ENCODE results near the gene NHS. TPM values are rescaled to one million over a fixed set of nuclear protein-coding genes. Genes with fewer than 3 reads are reported as not detected.

The NHS gene
- polyA plus RNA-seq, 2 of the 4 experiments (the other 2 are of a cell fraction), result 3.6 to 5.0 TPM

DNA sequence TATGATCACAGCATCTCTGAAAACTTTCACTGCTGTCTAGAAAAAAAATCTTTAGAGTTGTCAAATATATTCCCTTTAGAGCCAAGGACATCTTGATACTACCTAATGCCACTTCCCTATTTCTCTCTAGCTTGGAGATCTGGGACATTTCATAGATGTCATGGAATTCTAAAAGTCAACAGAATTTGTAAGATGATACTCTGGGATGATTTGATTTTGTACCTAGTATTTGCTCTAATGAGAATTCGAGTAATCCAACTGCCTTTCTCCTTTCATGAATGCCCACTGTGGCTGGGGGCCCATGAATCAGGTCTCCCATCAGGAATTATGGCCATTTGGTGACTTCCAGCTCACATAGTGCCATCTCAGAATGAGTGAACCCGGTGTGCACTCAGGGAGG, 73.2 kb downstream of the NHS start:
- FAIRE-seq (no peak), DNase-seq (ENCODE audit: low read depth in 1 of 2, low spot score in 1 of 2) (no peak), ATAC-seq (no peak)
- POLR2A ChIA-PET, result no interaction called here
- Histone ChIP-seq H3K27ac (no peak overlapping the region), H3K4me3 (no peak overlapping the region), H3K4me2 (peak overlapping the region; percentile 54), H3K9me3 (no peaks in the 10 kb centered on the region), H3K4me1 (peaks cover 43% of the 10 kb centered on the region)
- 13% methylated on average over 2 of the region's 2 CpGs for WGBS (ENCODE audit: missing lambda C conversion rate)
- CTCF ChIA-PET, result interaction anchor here (0.7 to 1.7 kb wide), 2 partner anchors 8 to 57 kb away, joined by 3 read pairs; no protein-coding TSS in a partner anchor
- TF ChIP-seq MAZ (IDR thresholded peaks at IDR 0.05; ENCODE audit: borderline replicate concordance, low read depth, low read length) (no peak), CBX8 (IDR thresholded peaks at IDR 0.05) (no peak), ZNF302 (CRISPR knock-in tag; IDR thresholded peaks at IDR 0.05) (no peak), MAFK (IDR thresholded peaks at IDR 0.05; ENCODE audit: partially characterized antibody) (no peak)
- TF ChIP-seq, protein P1, sequence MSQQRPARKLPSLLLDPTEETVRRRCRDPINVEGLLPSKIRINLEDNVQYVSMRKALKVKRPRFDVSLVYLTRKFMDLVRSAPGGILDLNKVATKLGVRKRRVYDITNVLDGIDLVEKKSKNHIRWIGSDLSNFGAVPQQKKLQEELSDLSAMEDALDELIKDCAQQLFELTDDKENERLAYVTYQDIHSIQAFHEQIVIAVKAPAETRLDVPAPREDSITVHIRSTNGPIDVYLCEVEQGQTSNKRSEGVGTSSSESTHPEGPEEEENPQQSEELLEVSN (IDR thresholded peaks at IDR 0.05; ENCODE audit: borderline replicate concordance, low read depth), result no peak
- TF ChIP-seq, protein P2, sequence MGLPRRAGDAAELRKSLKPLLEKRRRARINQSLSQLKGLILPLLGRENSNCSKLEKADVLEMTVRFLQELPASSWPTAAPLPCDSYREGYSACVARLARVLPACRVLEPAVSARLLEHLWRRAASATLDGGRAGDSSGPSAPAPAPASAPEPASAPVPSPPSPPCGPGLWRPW (IDR thresholded peaks at IDR 0.05), result no peak
- TF ChIP-seq, protein P3, sequence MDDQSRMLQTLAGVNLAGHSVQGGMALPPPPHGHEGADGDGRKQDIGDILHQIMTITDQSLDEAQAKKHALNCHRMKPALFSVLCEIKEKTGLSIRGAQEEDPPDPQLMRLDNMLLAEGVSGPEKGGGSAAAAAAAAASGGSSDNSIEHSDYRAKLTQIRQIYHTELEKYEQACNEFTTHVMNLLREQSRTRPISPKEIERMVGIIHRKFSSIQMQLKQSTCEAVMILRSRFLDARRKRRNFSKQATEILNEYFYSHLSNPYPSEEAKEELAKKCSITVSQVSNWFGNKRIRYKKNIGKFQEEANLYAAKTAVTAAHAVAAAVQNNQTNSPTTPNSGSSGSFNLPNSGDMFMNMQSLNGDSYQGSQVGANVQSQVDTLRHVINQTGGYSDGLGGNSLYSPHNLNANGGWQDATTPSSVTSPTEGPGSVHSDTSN (IDR thresholded peaks at IDR 0.05), result no peak

DNA sequence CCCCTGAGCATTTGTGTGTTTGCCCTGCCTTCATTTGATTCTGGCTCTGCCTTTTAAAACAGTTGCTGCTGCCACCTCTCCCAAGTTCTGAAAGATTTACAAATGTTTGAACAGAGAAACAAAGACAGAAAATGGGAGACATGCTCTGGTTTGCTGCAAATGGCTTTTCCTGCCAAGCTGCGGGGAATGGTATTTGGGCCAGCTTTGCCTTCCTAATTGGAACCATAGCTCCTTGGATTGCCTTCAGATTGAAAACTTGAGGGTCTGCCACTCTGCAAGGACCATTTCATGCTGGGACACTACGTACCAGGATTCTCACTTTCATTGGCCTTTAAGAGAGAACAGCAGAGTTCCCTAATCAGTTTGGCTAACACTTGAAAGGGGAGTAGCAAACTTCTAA, 74.9 kb downstream of the NHS start:
- H3K4me1 ChIP-seq, result peaks cover 40% of the 10 kb centered on the region
- no peak overlapping the region for H3K4me2 ChIP-seq
- CTCF ChIA-PET, result interaction anchor here (1.0 to 1.7 kb wide), 2 partner anchors 9 to 55 kb away, joined by 3 read pairs; no protein-coding TSS in a partner anchor
- no peak for FAIRE-seq
- DNase-seq (ENCODE audit: low read depth in 1 of 2, low spot score in 1 of 2), result no peak
- POLR2A ChIA-PET, result no interaction called here
- TF ChIP-seq, protein P4, sequence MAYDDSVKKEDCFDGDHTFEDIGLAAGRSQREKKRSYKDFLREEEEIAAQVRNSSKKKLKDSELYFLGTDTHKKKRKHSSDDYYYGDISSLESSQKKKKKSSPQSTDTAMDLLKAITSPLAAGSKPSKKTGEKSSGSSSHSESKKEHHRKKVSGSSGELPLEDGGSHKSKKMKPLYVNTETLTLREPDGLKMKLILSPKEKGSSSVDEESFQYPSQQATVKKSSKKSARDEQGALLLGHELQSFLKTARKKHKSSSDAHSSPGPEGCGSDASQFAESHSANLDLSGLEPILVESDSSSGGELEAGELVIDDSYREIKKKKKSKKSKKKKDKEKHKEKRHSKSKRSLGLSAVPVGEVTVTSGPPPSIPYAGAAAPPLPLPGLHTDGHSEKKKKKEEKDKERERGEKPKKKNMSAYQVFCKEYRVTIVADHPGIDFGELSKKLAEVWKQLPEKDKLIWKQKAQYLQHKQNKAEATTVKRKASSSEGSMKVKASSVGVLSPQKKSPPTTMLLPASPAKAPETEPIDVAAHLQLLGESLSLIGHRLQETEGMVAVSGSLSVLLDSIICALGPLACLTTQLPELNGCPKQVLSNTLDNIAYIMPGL (CRISPR knock-in tag; IDR thresholded peaks at IDR 0.05; ENCODE audit: borderline replicate concordance), result no peak
- TF ChIP-seq, protein P1 (IDR thresholded peaks at IDR 0.05; ENCODE audit: borderline replicate concordance, low read depth), result no peak
- TF ChIP-seq GATA3 (IDR thresholded peaks at IDR 0.05; ENCODE audit: borderline replicate concordance) (no peak), CBX2 (IDR thresholded peaks at IDR 0.05; ENCODE audit: borderline replicate concordance, low read depth) (no peak), EHF (CRISPR knock-in tag; IDR thresholded peaks at IDR 0.05) (no peak), CHD2 (IDR thresholded peaks at IDR 0.05; ENCODE audit: low read length, partially characterized antibody) (no peak), BHLHE40 (IDR thresholded peaks at IDR 0.05; ENCODE audit: low read depth, low read length) (no peak), MYC (IDR thresholded peaks at IDR 0.05; ENCODE audit: borderline replicate concordance, low read length) (no peak), RFX5 (IDR thresholded peaks at IDR 0.05) (no peak), HOXB13 (CRISPR knock-in tag; IDR thresholded peaks at IDR 0.05; ENCODE audit: low read depth) (no peak), JUN (IDR thresholded peaks at IDR 0.05) (no peak), RCOR1 (IDR thresholded peaks at IDR 0.05; ENCODE audit: low read depth, low read length) (no peak), EP300 (IDR thresholded peaks at IDR 0.05) (no peak), HOXA7 (CRISPR knock-in tag; IDR thresholded peaks at IDR 0.05) (no peak), RNF2 (IDR thresholded peaks at IDR 0.05; ENCODE audit: borderline replicate concordance, low read depth) (no peak)
- TF ChIP-seq, protein P5, sequence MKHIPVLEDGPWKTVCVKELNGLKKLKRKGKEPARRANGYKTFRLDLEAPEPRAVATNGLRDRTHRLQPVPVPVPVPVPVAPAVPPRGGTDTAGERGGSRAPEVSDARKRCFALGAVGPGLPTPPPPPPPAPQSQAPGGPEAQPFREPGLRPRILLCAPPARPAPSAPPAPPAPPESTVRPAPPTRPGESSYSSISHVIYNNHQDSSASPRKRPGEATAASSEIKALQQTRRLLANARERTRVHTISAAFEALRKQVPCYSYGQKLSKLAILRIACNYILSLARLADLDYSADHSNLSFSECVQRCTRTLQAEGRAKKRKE (CRISPR knock-in tag; IDR thresholded peaks at IDR 0.05; ENCODE audit: low read depth), result no peak
- TF ChIP-seq, protein P3 (IDR thresholded peaks at IDR 0.05), result no peak
- no peaks in the 10 kb centered on the region for H3K9me3 ChIP-seq
- no peak overlapping the region for H3K27ac ChIP-seq
- H3K4me3 ChIP-seq, result no peak overlapping the region
- 91% methylated on average over 2 of the region's 2 CpGs for WGBS (ENCODE audit: missing lambda C conversion rate)
- ATAC-seq, result no peak

All from A549 (cell line).